Superior temporal gyrus (tissue), 1 donor: Measurements from ENCODE around the gene PLEKHN1.

Experiments used
- DNase-seq: peaks from one replicate; pipeline ENCODE4 v3.0.0-alpha.2; 2016; ENCODE audit errors: extremely low spot score

PLEKHN1 gene

GRCh38 chr1:966135-966703 is at the start of gene PLEKHN1:
Gene PLEKHN1 (plus strand): TSS chr1:966482. CDS start chr1:966532, 50 bp downstream.
- no peak for DNase-seq

- DNase-seq = no peak
These were observed 49.2 kb upstream of the PLEKHN1 start for GRCh38 chr1:917076-917459.

GRCh38 chr1:917466-918091 is 48.7 kb upstream of the PLEKHN1 start:
- DNase-seq = no peak

GRCh38 chr1:918353-918752 is 47.9 kb upstream of the PLEKHN1 start:
- DNase-seq = no peak

GRCh38 chr1:918843-919242 is 47.4 kb upstream of the PLEKHN1 start:
- no peak for DNase-seq

- DNase-seq = no peak
These were observed 46.9 kb upstream of the PLEKHN1 start for GRCh38 chr1:919271-919872.

GRCh38 chr1:920010-920409 is 46.3 kb upstream of the PLEKHN1 start:
- DNase-seq = no peak

GRCh38 chr1:920521-920920 is 45.8 kb upstream of the PLEKHN1 start:
- no peak for DNase-seq

- DNase-seq = peak; percentile 61
These were observed 45.1 kb upstream of the PLEKHN1 start for GRCh38 chr1:921011-921837.

- peak; percentile 73 for DNase-seq
These were observed 42.9 kb upstream of the PLEKHN1 start, which contains the start of gene SAMD11 for GRCh38 chr1:923131-923990. Gene SAMD11 (plus strand): TSS chr1:923923. CDS start chr1:924432, 509 bp downstream.

GRCh38 chr1:923991-924655 is 42.2 kb upstream of the PLEKHN1 start:
- DNase-seq = no peak

GRCh38 chr1:924656-925560 is 41.4 kb upstream of the PLEKHN1 start:
- DNase-seq = no peak

GRCh38 chr1:925561-926421 is 40.5 kb upstream of the PLEKHN1 start:
- DNase-seq = no peak

- no peak for DNase-seq
These were observed 39.0 kb upstream of the PLEKHN1 start for GRCh38 chr1:927234-927633.

GRCh38 chr1:927748-928147 is 38.5 kb upstream of the PLEKHN1 start:
- DNase-seq = no peak

GRCh38 chr1:928825-929661 is 37.2 kb upstream of the PLEKHN1 start:
- no peak for DNase-seq

GRCh38 chr1:929712-930632 is 36.3 kb upstream of the PLEKHN1 start:
- no peak for DNase-seq
